HepG2 (cell line): Measurements from ENCODE around the gene LRRC42. TPM values are rescaled to one million over a fixed set of nuclear protein-coding genes. Genes with fewer than 3 reads are reported as not detected.

ENCODE experiments used
- ATF7-NPFF ChIP-seq: sonication (generic); formaldehyde crosslinking; IDR thresholded peaks from 2 replicates; pipeline ENCODE4 v1.8.1; 2023; ENCODE audit warnings: mild to moderate bottlenecking, low read depth, missing genetic modification reagents, moderate library complexity
- CBFB ChIP-seq: sonication (generic); formaldehyde crosslinking; IDR thresholded peaks from 2 replicates; pipeline ENCODE4 v1.4.0; 2020; ENCODE audit warnings: missing genetic modification reagents
- HOXD1 ChIP-seq: sonication (generic); formaldehyde crosslinking; IDR thresholded peaks from 2 replicates; pipeline ENCODE4 v1.5.0; 2020; ENCODE audit warnings: missing genetic modification reagents
- KMT2A ChIP-seq: sonication (generic); formaldehyde crosslinking; IDR thresholded peaks from 2 replicates; pipeline ENCODE4 v1.4.0; 2020; ENCODE audit warnings: missing genetic modification reagents
- PHF21A ChIP-seq: sonication (generic); formaldehyde crosslinking; IDR thresholded peaks from 2 replicates; pipeline ENCODE4 v1.5.0; 2020; ENCODE audit warnings: mild to moderate bottlenecking, missing genetic modification reagents
- SRSF4 ChIP-seq: fragments of 200-400 bp; formaldehyde crosslinking; IDR thresholded peaks from one replicate; pipeline ENCODE4 v1.6.1; 2018; ENCODE audit warnings: mild to moderate bottlenecking, low read depth, low read length, moderate library complexity; ENCODE audit not compliant: poor library complexity, severe bottlenecking
- THYN1 ChIP-seq: sonication (generic); formaldehyde crosslinking; IDR thresholded peaks from 2 replicates; pipeline ENCODE4 v1.8.1; 2023; ENCODE audit warnings: low read depth, mild to moderate bottlenecking, moderate library complexity, missing genetic modification reagents, borderline replicate concordance
- TSC22D2 ChIP-seq: sonication (generic); formaldehyde crosslinking; IDR thresholded peaks from 2 replicates; pipeline ENCODE4 v1.5.1; 2020; ENCODE audit warnings: missing genetic modification reagents, mild to moderate bottlenecking, borderline replicate concordance
- ZBTB20 ChIP-seq: sonication (generic); formaldehyde crosslinking; IDR thresholded peaks from 2 replicates; pipeline ENCODE4 v1.8.1; 2023; ENCODE audit warnings: missing genetic modification reagents, low read depth, mild to moderate bottlenecking, borderline replicate concordance
- ZFAT ChIP-seq: sonication (generic); formaldehyde crosslinking; conservative IDR thresholded peaks from 2 replicates; pipeline ENCODE4 v1.8.1; 2023; ENCODE audit warnings: missing genetic modification reagents, inconsistent platforms
- ZMAT3 ChIP-seq: sonication (generic); formaldehyde crosslinking; conservative IDR thresholded peaks from 2 replicates; pipeline ENCODE4 v1.7.0; 2021; ENCODE audit warnings: missing genetic modification reagents
- ZNF329 ChIP-seq: sonication (generic); formaldehyde crosslinking; IDR thresholded peaks from 2 replicates; pipeline ENCODE4 v1.9.0; 2021; ENCODE audit warnings: low read depth, mild to moderate bottlenecking, missing genetic modification reagents
- ZNF383 ChIP-seq: sonication (generic); formaldehyde crosslinking; IDR thresholded peaks from 2 replicates; pipeline ENCODE4 v1.4.0; 2020; ENCODE audit warnings: missing genetic modification reagents, mild to moderate bottlenecking, borderline replicate concordance
- ZNF546 ChIP-seq: sonication (generic); formaldehyde crosslinking; conservative IDR thresholded peaks from 2 replicates; pipeline ENCODE4 v1.8.1; 2023; ENCODE audit warnings: mild to moderate bottlenecking, missing genetic modification reagents
- polyA plus RNA-seq, 8 experiments: library from polyadenylated mRNA; depleted of rRNA in 3 of 8; stranded (reverse) in 7 of 8; unstranded in 1 of 8; fragments of >200 nt; fragmentation: Illumina TruSeq in 4 of 8; extraction: Trizol in 4 of 8; gene quantifications; 2 replicates each; pipeline versions ENCODE4 v1.2.1 to v1.2.3, GENCODE V29; 2011 to 2016; ENCODE audit warnings: low read depth in 4 of 8, missing spikeins in 1 of 8, mixed read lengths in 1 of 8; ENCODE audit not compliant: insufficient read depth in 1 of 8
- total RNA-seq, 5 experiments: library from RNA; depleted of rRNA; stranded (reverse); fragments of >200 nt; fragmentation: Illumina TruSeq; extraction: Trizol; gene quantifications; 2 replicates each; pipeline ENCODE4 v1.2.3, GENCODE V29; 2016; ENCODE audit warnings: low read depth in 1 of 5
- TF ChIP-seq, protein P1 (sequence below): sonication (generic); formaldehyde crosslinking; IDR thresholded peaks from 2 replicates; pipeline ENCODE4 v1.5.1; 2020; ENCODE audit warnings: mild to moderate bottlenecking, missing genetic modification reagents, moderate library complexity
- TF ChIP-seq, protein P2 (sequence below): IDR thresholded peaks from 2 replicates; pipeline ENCODE4 v1.6.1; 2016; ENCODE audit warnings: mild to moderate bottlenecking
- TF ChIP-seq, protein P3 (sequence below): IDR thresholded peaks from 2 replicates; pipeline ENCODE4 v1.6.1; 2016; ENCODE audit warnings: low read depth, missing genetic modification reagents, missing compliant biosample characterization

LRRC42 gene
- total and polyA plus RNA-seq, 2 of the 13 experiments (the other 11 are each of a cell fraction or from before 2014, with no cell fraction given) = 30.6 to 43.6 TPM

DNA sequence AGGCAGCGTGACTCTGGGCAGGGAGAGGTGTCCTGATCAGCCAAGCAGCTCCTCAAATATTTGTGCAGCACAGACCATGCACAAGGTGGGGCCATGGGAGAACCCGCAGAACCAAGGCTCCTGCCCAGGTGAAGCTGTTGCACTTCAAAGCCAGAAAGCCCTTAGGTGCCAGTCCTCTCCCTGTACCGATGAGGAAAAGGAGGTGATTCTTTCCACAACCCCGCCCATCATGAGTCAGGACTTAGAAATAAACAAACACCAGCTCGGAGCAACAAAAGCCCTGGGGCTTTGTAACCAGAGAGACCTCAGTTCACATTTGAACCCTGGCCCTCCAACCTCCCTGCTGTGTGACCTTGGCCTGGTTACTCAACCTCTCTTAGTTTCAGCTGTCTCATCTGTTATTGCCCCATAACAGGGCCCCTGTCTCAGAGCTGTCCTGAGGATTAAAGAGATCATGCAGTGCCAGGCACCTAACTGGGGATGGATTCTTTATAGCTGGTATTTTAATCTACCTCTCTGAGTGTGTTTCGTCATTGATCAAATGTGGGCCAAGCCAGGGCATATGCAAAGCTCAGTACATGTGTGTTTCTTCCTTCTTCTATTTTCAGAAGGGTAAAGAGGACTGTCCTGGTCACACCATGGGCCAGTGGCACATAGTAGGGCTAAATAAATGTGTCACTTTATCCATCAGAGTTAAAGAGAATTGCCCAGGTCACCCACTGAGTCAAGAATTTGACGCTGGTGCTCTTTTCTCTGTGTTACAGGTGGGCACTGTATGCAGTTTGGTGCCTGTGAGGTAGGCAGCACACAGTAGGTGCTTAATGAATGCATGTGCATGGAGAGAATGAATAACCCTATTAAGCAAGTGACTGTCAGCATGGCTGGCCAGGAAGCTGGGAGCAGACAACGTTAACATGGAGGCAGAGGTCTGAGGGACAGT, 70.5 kb downstream of the LRRC42 start (continued):
- TF ChIP-seq, protein P1, sequence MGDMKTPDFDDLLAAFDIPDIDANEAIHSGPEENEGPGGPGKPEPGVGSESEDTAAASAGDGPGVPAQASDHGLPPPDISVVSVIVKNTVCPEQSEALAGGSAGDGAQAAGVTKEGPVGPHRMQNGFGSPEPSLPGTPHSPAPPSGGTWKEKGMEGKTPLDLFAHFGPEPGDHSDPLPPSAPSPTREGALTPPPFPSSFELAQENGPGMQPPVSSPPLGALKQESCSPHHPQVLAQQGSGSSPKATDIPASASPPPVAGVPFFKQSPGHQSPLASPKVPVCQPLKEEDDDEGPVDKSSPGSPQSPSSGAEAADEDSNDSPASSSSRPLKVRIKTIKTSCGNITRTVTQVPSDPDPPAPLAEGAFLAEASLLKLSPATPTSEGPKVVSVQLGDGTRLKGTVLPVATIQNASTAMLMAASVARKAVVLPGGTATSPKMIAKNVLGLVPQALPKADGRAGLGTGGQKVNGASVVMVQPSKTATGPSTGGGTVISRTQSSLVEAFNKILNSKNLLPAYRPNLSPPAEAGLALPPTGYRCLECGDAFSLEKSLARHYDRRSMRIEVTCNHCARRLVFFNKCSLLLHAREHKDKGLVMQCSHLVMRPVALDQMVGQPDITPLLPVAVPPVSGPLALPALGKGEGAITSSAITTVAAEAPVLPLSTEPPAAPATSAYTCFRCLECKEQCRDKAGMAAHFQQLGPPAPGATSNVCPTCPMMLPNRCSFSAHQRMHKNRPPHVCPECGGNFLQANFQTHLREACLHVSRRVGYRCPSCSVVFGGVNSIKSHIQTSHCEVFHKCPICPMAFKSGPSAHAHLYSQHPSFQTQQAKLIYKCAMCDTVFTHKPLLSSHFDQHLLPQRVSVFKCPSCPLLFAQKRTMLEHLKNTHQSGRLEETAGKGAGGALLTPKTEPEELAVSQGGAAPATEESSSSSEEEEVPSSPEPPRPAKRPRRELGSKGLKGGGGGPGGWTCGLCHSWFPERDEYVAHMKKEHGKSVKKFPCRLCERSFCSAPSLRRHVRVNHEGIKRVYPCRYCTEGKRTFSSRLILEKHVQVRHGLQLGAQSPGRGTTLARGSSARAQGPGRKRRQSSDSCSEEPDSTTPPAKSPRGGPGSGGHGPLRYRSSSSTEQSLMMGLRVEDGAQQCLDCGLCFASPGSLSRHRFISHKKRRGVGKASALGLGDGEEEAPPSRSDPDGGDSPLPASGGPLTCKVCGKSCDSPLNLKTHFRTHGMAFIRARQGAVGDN = 0 out of 2 replicates have a peak, but pooled peaks have one; percentile 50
- TF ChIP-seq, protein P2, sequence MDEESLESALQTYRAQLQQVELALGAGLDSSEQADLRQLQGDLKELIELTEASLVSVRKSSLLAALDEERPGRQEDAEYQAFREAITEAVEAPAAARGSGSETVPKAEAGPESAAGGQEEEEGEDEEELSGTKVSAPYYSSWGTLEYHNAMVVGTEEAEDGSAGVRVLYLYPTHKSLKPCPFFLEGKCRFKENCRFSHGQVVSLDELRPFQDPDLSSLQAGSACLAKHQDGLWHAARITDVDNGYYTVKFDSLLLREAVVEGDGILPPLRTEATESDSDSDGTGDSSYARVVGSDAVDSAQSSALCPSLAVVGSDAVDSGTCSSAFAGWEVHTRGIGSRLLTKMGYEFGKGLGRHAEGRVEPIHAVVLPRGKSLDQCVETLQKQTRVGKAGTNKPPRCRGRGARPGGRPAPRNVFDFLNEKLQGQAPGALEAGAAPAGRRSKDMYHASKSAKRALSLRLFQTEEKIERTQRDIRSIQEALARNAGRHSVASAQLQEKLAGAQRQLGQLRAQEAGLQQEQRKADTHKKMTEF (CRISPR knock-in tag) = peak; percentile 84; the same call in 1 of the 2 replicates
- TF ChIP-seq ZMAT3 (no peak), PHF21A (CRISPR knock-in tag) (peak; percentile 74; the same call in 1 of the 2 replicates), SRSF4 (no peak), KMT2A (peak; percentile 52; the same call in 1 of the 2 replicates), ZNF329 (CRISPR knock-in tag) (0 out of 2 replicates have a peak, but pooled peaks have one; percentile 37), ZBTB20 (CRISPR knock-in tag) (no peak), ZFAT (CRISPR knock-in tag) (no peak), ATF7-NPFF (CRISPR knock-in tag) (no peak), TSC22D2 (CRISPR knock-in tag) (no peak), ZNF546 (CRISPR knock-in tag) (no peak), CBFB (CRISPR knock-in tag) (no peak), THYN1 (CRISPR knock-in tag) (no peak), HOXD1 (CRISPR knock-in tag) (no peak), ZNF383 (CRISPR knock-in tag) (no peak)
- TF ChIP-seq, protein P3, sequence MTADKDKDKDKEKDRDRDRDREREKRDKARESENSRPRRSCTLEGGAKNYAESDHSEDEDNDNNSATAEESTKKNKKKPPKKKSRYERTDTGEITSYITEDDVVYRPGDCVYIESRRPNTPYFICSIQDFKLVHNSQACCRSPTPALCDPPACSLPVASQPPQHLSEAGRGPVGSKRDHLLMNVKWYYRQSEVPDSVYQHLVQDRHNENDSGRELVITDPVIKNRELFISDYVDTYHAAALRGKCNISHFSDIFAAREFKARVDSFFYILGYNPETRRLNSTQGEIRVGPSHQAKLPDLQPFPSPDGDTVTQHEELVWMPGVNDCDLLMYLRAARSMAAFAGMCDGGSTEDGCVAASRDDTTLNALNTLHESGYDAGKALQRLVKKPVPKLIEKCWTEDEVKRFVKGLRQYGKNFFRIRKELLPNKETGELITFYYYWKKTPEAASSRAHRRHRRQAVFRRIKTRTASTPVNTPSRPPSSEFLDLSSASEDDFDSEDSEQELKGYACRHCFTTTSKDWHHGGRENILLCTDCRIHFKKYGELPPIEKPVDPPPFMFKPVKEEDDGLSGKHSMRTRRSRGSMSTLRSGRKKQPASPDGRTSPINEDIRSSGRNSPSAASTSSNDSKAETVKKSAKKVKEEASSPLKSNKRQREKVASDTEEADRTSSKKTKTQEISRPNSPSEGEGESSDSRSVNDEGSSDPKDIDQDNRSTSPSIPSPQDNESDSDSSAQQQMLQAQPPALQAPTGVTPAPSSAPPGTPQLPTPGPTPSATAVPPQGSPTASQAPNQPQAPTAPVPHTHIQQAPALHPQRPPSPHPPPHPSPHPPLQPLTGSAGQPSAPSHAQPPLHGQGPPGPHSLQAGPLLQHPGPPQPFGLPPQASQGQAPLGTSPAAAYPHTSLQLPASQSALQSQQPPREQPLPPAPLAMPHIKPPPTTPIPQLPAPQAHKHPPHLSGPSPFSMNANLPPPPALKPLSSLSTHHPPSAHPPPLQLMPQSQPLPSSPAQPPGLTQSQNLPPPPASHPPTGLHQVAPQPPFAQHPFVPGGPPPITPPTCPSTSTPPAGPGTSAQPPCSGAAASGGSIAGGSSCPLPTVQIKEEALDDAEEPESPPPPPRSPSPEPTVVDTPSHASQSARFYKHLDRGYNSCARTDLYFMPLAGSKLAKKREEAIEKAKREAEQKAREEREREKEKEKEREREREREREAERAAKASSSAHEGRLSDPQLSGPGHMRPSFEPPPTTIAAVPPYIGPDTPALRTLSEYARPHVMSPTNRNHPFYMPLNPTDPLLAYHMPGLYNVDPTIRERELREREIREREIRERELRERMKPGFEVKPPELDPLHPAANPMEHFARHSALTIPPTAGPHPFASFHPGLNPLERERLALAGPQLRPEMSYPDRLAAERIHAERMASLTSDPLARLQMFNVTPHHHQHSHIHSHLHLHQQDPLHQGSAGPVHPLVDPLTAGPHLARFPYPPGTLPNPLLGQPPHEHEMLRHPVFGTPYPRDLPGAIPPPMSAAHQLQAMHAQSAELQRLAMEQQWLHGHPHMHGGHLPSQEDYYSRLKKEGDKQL (CRISPR knock-in tag) = no peak
